ENCODE measurements around the gene ADORA2B. TPM values are rescaled to one million over a fixed set of nuclear protein-coding genes. Genes with fewer than 3 reads are reported as not detected.

The ADORA2B gene
- total RNA-seq, 1 experiment from 2014 or later: 1.5 TPM

DNA sequence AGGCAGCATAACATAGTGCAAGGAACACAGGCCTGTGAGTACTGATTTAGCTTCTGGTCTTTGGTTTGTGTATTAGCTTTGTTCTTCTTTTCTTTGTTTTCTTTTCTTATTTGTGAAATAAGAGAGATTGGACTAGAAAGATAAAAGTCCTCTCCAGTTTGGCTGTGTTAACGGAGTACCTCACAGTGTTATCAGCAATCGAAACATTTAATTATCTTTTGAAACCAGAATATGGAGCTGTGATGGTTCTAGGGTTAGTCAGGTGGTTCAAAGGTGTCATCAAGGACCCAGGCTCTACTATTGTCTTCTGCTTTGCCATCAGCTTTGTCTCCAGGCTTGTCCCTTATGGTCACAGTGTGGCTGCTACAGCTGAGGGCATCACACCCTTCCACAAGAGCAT lies 25.6 kb downstream of the ADORA2B start:
- Mint-ChIP-seq H3K4me1 (ENCODE audit: low read depth, unreplicated experiment) (peaks cover 6% of the 10 kb centered on the region), H3K27me3 (ENCODE audit: insufficient read depth, unreplicated experiment) (no peaks in the 10 kb centered on the region), H3K9me3 (ENCODE audit: unreplicated experiment) (no peaks in the 10 kb centered on the region), H3K4me3 (ENCODE audit: unreplicated experiment) (no peak overlapping the region), H3K36me3 (ENCODE audit: insufficient read depth, unreplicated experiment) (no peaks in the 10 kb centered on the region), H3K27ac (ENCODE audit: unreplicated experiment) (no peak overlapping the region)
- Histone ChIP-seq H3K27me3 (replicated peaks; ENCODE audit: control insufficient read depth, insufficient read depth, low read length) (no peaks in the 10 kb centered on the region), H3K4me1 (peaks cover 9% of the 10 kb centered on the region), H3K4me3 (ENCODE audit: low read depth, low read length) (no peak overlapping the region), H3K36me3 (ENCODE audit: control insufficient read depth, insufficient read depth, low read length) (no peaks in the 10 kb centered on the region), H3K9me3 (no peaks in the 10 kb centered on the region)
- no TSS peak for BruUV-seq (replicated peaks)
- ChIA-PET CTCF (interaction anchor here (0.8 kb wide), 1 partner anchor 29 kb away, joined by 3 read pairs; the partner anchor contains the start of genes TTC19 and ZSWIM7), POLR2A (no interaction called here)
- intact Hi-C loops (cut with micrococcal nuclease; ENCODE audit: unreplicated experiment): no loop called here
- TF ChIP-seq, protein P1, sequence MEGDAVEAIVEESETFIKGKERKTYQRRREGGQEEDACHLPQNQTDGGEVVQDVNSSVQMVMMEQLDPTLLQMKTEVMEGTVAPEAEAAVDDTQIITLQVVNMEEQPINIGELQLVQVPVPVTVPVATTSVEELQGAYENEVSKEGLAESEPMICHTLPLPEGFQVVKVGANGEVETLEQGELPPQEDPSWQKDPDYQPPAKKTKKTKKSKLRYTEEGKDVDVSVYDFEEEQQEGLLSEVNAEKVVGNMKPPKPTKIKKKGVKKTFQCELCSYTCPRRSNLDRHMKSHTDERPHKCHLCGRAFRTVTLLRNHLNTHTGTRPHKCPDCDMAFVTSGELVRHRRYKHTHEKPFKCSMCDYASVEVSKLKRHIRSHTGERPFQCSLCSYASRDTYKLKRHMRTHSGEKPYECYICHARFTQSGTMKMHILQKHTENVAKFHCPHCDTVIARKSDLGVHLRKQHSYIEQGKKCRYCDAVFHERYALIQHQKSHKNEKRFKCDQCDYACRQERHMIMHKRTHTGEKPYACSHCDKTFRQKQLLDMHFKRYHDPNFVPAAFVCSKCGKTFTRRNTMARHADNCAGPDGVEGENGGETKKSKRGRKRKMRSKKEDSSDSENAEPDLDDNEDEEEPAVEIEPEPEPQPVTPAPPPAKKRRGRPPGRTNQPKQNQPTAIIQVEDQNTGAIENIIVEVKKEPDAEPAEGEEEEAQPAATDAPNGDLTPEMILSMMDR (IDR thresholded peaks at IDR 0.05; ENCODE audit: insufficient read depth in 1 of 2, low read depth in 1 of 2, low read length in 1 of 2, severe bottlenecking in 1 of 2, unreplicated experiment in 1 of 2): no peak
- no peak for DNase-seq

- no TSS peak for BruUV-seq (replicated peaks)
- H3K4me1 ChIP-seq: peaks cover 6% of the 10 kb centered on the region
- CTCF ChIA-PET: no interaction called here
Measured at GRCh38 chr17:15971098-15971678, 26.3 kb downstream of the ADORA2B start.

DNA sequence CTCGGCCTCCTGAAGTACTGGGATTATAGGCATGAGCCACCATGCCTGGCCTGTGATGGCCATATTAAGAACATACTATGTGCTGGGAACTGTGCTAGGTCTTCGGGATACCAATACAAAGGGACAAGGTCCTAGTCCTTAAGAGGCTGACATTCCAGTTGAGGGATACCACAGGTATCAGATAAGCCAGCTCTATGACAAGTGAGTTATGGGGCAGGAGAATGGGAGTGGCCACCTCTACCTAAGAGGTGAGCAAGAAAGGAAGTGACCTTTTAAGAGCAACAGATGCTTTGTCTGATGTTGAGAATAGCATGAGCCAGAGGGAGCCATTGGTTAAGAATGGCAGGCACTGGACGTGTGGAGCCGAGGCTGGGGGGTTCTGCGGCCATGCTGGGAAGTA lies 27.0 kb downstream of the ADORA2B start:
- DNase-seq: no peak
- intact Hi-C loops (cut with micrococcal nuclease; ENCODE audit: unreplicated experiment): no loop called here
- no TSS peak for BruUV-seq (replicated peaks)
- Mint-ChIP-seq H3K27me3 (ENCODE audit: insufficient read depth, unreplicated experiment) (no peaks in the 10 kb centered on the region), H3K9me3 (ENCODE audit: unreplicated experiment) (no peaks in the 10 kb centered on the region), H3K4me3 (ENCODE audit: unreplicated experiment) (no peak overlapping the region), H3K4me1 (ENCODE audit: low read depth, unreplicated experiment) (peaks cover under 1% of the 10 kb centered on the region), H3K27ac (ENCODE audit: unreplicated experiment) (no peak overlapping the region), H3K36me3 (ENCODE audit: insufficient read depth, unreplicated experiment) (peaks cover 4% of the 10 kb centered on the region)
- ChIA-PET CTCF (no interaction called here), POLR2A (no interaction called here)
- Histone ChIP-seq H3K36me3 (ENCODE audit: control insufficient read depth, insufficient read depth, low read length) (no peaks in the 10 kb centered on the region), H3K4me3 (ENCODE audit: low read depth, low read length) (no peak overlapping the region), H3K4me1 (no peaks in the 10 kb centered on the region), H3K27me3 (replicated peaks; ENCODE audit: control insufficient read depth, insufficient read depth, low read length) (no peaks in the 10 kb centered on the region), H3K9me3 (no peaks in the 10 kb centered on the region)
- TF ChIP-seq, protein P1 (IDR thresholded peaks at IDR 0.05; ENCODE audit: insufficient read depth in 1 of 2, low read depth in 1 of 2, low read length in 1 of 2, severe bottlenecking in 1 of 2, unreplicated experiment in 1 of 2): no peak

More at GRCh38 chr17:15971098-15971678, 26.3 kb downstream of the ADORA2B start:
- TF ChIP-seq, protein P1 (IDR thresholded peaks at IDR 0.05; ENCODE audit: insufficient read depth in 1 of 2, low read depth in 1 of 2, low read length in 1 of 2, severe bottlenecking in 1 of 2, unreplicated experiment in 1 of 2): no peak
- Mint-ChIP-seq H3K9me3 (ENCODE audit: unreplicated experiment) (no peaks in the 10 kb centered on the region), H3K27ac (ENCODE audit: unreplicated experiment) (no peak overlapping the region), H3K27me3 (ENCODE audit: insufficient read depth, unreplicated experiment) (no peaks in the 10 kb centered on the region), H3K4me1 (ENCODE audit: low read depth, unreplicated experiment) (peaks cover 6% of the 10 kb centered on the region), H3K4me3 (ENCODE audit: unreplicated experiment) (no peak overlapping the region), H3K36me3 (ENCODE audit: insufficient read depth, unreplicated experiment) (no peaks in the 10 kb centered on the region)
- DNase-seq: no peak
- intact Hi-C loops (cut with micrococcal nuclease; ENCODE audit: unreplicated experiment): no loop called here
- no peaks in the 10 kb centered on the region for H3K36me3 ChIP-seq (ENCODE audit: control insufficient read depth, insufficient read depth, low read length)
- H3K4me3 ChIP-seq (ENCODE audit: low read depth, low read length): no peak overlapping the region
- POLR2A ChIA-PET: no interaction called here
- no peaks in the 10 kb centered on the region for H3K9me3 ChIP-seq
- no peaks in the 10 kb centered on the region for H3K27me3 ChIP-seq (replicated peaks; ENCODE audit: control insufficient read depth, insufficient read depth, low read length)
